Activated T-cell treated with anti-CD3 and anti-CD28 coated beads for 1 hour (primary cell): ENCODE data around the gene AGER.
"Not testable (repeated sequence)": the region's sequence is repeated elsewhere in the genome, so short reads cannot be mapped to it uniquely, and the experiment has no call there.

Experiments used
- DNase-seq: peaks from one replicate; pipeline ENCODE4 v3.0.0-alpha.2; 2020; ENCODE audit warnings: low read depth

The AGER gene

DNA sequence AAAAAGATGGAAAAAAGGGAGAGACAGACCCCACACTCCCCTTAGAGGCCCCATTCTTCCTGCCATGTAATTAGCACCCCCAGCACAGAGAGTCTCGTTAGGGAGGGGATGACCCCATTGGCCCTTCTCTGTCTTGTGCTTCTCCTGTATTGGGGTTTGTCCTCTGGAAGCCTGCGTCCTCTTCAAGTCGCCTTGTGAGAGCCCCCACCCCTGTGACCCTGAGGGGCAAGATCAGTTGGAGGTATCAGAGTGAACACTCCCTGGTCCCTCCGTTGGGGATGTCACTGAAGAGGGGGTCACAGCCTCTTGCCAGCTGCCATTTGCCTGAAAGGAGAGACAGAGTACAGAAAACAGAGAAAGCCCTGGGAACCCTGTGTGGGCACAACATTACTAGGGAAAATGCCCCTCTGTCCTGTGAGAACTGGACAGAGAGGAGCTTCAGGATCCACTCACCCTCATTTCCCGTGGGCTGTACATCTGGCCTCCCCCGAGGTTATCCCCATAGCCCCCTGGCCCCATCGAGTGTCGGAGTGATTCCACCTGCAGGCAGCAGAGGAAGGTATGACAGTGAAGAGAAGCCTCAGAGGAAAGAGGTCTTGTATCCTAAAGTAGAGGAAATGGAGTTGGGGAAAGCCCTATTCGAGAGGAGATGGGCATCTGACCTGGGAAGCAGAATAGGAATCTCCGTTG lies 2.2 kb upstream of the AGER start:
- not testable (repeated sequence) for DNase-seq

DNA sequence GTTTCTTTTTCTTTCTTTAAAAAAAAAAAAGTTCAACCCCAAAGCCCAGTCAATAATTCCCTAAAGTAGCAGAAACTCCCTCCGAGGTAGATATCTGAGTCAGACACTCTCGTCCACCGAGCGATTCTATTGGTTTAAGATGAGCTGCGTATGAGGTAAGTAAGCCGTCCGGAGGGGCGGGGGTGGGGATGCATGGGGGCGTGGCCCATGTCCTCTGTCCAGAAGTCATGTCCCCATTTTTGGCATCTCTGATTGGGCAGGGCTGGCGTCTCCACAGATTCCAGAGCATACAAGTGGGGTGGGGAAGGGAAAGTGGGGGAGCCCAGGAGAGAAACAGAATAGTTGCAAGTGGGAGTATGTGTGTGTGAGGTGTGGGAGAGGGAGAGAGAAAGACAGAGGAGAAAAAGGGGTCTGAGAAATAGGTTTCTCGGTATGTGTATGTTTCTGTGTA lies 1.7 kb upstream of the AGER start:
- not testable (repeated sequence) for DNase-seq

DNA sequence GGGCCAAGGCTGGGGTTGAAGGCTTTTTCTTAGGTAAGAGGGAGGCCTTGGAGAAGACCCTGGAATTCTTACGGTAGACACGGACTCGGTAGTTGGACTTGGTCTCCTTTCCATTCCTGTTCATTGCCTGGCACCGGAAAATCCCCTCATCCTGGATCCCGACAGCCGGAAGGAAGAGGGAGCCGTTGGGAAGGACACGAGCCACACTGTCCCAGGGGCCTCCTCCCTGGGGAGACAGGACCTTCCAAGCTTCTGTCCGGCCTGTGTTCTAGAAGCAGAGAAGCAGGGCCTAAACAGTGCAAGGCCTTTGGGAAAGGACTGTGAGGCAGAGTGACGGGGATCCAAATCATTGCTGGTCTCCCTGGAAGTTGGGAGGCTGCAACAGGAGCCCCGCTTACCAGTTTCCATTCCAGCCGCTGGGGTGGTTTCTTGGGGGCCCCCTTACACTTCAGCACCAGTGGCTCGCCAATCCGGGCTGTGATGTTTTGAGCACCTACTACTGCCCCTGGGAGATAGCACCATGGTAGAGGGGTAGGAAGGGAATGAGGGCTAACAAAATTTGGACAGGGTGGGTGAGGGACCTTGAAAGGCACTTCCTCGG lies 470 bp downstream of the AGER start:
- DNase-seq: no peak

DNA sequence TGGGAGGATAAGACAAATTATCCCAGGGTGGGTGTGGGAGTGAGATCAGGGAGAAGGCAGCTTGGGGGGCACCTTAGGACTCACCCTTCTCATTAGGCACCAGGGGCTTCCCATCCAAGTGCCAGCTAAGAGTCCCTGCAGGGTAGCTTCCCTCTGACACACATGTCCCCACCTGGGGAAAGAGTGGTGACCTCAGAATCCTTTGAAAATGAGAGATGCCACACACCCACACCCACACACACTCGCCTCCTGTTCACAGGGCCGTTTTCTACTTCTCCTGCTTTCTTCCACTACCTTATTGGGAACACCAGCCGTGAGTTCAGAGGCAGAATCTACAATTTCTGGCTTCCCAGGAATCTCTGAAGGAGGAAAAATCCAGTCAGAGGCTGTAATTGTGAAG lies 1.0 kb downstream of the AGER start:
- DNase-seq: no peak

DNA sequence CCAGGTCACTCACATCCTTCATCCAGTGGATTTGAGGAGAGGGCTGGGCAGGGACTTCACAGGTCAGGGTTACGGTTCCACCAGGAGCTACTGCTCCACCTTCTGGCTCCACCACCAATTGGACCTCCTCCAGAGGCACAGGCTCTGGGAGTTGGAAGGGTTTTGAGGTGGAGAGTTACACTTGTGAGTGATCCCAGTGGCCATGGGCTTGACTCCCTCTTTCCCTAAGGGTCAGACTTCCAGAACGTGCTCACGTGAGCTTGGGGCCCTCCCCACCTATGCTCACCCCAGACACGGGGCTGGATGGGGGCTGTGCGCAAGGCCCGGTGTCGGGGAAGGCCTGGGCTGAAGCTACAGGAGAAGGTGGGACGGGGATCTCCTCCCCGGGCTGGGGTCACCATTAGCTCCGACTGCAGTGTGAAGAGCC lies 1.5 kb downstream of the AGER start:
- DNase-seq: no peak

DNA sequence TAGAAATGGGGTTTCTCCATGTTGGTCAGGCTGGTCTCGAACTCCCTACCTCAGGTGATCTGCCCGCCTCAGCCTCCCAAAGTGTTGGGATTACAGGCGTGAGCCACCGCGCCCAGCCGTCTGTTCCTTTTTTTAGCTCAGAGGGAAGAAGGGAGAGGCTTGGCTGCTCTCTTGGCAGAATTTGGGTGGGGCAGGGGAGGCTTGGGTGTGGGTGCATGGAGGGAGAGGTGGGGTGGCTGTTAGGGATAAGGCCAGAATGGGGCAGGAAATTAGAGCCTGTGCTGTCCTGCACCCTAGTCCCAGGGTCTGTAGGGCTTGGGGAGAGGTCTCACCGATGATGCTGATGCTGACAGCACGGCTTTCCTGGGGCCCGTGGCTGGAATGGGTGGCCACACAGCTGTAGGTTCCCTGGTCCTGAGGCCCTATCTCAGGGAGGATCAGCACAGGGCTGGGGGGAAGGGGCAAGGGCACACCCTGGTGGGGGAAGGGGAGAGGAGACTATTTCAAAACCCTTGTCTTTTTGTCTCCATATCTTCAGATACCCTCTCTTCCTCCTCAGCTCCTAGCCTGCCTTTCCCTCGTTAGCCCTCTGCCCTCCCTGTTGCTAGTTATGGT lies 2.0 kb downstream of the AGER start:
- no peak for DNase-seq

DNA sequence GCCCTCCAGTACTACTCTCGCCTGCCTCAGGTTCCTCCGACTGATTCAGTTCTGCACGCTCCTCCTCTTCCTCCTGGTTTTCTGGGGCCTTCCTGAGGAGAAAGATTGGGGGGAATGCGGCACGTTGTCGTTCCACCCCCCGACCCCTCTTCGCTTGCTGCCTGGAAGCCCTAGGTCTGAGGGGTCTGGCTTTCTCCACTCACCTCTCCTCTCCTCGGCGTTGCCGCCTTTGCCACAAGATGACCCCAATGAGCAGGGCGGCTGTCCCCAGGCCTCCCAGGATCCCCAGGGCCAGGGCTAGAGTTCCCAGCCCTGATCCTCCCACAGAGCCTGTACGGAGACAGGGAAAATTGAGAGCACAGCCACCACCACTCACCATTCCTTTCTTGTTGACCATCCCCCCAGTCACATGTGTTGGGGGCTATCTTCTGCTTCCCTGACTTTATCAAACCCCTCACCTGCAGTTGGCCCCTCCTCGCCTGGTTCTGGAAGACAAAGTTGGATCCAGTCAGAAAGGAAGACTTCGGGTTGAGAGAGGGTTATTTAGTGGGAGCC lies 2.8 kb downstream of the AGER start:
- no peak for DNase-seq

DNA sequence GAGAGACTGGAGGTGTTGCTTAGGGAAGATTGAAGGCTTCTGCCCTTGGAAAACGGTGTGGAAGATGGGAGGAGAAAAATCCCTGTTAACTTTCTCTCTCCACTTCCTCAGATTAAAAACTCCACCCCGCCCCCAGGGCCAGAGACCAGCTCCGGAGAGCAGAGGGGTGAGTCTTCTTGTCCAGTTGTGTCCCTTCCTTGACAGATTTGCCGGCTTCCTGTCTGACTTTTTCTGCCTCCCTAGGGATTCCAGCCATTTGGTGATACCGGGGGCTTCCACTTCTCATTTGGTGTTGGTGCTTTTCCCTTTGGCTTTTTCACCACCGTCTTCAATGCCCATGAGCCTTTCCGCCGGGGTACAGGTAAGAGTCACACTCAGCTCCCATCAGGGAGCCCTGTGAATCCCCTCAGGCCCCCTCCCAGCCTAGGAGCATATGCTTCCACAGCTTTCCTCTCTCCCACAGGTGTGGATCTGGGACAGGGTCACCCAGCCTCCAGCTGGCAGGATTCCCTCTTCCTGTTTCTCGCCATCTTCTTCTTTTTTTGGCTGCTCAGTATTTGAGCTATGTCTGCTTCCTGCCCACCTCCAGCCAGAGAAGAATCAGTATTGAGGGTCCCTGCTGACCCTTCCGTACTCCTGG lies 4.2 kb downstream of the AGER start:
- DNase-seq: no peak

DNA sequence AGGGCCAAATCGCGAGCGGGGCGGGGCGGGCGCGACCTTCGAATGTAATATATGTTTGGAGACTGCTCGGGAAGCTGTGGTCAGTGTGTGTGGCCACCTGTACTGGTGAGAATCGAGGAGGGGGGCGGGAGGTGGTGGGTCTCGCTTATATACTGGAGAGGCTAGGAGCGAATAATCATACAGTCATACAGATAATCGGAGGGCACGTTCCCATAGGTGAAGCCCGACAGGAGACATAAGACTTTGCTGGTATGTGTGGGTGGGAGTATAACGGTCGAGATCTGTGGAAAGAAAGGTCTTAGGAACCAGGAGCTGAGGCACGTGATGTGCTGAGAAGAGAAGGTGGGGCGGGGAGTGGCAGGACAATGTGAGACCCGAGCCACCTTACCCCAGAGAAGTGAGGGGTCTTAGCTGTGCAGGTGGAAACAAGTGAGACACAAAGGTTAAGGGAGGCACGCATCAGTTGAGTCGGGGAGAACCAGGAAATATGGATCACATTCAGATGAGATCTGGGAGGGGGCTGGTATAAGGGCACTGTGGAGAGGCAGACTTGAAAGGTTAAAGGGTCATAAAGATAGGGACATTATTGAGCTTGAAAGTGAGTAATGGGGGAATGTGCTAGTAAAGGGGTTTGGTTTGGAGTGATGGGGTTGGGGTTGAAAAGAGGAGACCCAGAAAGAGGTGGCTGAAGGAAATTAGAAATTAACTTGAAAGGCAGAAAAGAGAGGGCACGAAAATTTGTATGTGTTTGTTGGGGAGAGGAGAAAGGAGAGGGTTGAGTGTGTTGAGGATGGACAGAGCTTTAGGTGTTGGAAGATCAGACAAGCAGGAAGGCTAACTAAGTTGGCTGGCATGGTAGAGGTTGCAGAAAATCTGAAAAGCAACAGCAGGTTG lies 5.3 kb downstream of the AGER start:
- DNase-seq: no peak

DNA sequence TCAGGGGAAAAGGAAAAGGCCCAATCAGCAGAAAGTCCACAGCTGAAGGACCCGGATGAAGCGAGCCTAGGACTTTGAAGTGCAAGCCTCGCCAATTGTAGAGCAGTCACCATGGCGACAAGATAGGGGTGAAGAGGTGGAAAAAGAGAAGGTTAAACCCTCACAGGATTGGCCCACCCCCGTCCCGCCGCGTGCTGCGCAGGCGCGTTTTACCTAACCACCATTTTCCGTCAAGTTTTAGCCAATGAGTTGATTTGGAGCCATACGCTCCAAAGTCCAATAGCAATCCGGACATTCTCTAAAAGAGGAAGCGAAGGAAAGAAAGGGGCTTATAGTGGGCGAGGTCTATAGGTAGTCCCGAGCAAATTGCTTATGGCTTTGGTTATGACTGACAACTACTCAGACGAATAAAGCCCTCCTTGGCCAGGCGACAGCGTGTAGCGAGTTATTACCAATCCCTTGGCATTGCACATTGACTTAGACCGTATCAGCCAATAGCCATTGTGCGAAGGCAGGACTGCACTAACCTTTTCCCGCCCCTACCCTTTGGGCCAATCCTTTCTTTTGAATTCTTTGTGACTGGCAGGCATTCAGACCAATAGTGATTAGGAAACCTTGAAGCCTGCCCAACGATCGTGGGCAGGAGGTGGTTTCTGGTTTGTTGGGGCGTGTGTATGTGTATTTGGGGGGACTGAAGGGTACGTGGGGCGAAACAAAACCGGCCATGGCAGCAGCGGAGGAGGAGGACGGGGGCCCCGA lies 6.1 kb downstream of the AGER start, which contains the start of gene RNF5:
Gene RNF5 (plus strand): TSS at position 618 of the 759 bp plus-strand sequence. CDS start 107 bp downstream, at position 725.
- peak; percentile 87 for DNase-seq

DNA sequence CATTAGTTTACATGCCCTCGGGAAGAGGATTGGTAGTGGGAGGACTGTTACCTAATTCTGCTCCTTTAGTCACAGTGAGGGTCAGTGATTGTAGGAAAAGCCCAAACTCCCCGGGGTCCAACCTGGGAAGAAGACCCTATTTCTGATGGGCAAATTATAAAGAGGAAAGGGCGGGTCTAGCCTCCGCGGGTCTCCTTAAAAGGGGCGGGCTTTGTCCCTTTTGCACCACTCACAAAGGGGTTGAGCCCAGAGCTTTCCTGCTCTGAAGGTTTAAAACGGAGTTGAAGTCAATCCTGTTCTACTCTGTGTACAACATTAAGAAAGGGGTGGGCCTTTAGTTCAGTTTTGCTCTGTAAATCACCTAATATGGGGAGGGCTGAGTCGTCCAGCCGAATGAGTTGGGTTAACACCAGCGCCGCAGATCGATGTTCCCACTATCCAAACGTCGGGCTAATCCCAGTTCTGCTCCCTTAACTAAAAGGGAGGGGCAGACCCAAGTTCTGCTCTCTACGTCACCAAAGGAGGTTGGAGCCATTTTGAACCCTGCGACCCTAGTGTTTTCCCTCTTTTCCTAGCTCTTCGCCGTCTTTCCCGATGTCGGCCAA lies 6.8 kb downstream of the AGER start:
- DNase-seq: no peak

DNA sequence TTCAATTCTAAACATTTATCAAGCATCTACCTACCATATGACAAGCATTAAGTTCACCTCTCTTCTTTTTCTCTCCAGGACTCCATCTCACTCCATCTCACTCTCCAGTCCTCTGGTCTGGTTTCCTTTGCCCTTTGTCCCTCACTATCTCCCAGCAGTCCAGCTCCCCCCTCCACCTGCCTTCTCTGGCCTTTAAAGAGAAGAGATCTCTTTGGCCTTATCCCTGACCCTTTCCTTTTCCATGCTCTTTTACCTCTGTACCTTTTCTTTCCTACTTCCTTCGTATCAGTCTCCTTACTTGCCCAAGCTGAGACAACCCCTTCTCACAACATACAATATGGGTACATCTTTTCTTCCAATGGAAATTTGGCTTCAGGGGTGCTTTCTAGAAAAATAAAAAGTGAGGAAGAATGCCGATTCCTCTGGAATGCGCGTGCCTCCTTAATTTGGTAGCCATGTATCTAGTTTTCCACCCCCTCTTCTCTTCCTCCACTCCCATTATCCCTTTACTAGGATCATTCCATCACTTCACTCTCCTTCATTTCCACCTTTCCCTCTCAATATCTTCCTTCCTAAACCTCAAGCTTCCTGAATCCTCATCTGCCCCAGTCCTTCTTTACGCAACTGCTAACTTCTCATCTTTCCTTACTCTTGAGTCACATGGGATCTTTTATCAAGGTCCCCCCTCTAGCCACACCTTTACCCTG lies 7.4 kb downstream of the AGER start:
- no peak for DNase-seq

DNA sequence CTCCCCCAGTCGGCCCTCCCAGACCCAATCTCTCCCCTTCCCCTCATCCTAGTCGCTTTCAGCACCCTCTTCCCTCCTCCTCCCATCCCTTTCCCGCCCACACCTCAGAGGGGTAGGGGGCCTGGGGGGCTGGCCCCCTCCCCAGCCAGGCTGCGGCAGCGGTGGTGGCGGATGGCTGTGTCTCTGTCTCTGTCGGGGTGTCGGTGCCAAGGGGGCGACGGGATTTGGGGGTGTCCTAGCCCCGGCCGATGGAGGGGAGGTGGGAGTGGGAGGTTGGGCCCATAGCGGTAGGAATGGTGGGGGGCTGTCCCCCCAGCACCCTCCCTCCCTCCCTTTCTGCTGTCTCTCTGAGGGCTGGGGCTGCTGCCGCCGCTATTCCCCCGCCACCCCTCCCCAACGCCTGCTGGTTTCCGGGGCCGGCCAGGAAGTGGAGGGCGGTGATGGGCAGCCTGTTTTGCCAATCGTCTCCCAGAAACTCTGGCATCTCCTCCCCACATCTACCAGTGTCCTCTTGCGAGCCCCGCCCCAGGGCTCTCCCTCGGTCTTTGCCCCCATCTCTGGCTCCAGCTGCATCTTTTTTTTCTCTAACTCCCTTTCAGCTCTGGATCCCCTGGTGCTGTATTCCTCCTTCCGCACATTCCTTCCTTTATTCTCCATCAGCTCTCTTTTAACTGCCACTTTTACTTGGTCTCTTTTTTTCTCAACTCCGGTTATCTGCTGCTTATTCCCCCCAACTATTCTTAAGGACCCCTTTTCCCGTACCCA lies 8.2 kb downstream of the AGER start, which contains the start of gene AGPAT1:
Gene AGPAT1 (minus strand): TSS at position 374 of the 765 bp plus-strand sequence. CDS start 4,588 bp downstream, outside the sequence.
- peak; percentile 95 for DNase-seq

DNA sequence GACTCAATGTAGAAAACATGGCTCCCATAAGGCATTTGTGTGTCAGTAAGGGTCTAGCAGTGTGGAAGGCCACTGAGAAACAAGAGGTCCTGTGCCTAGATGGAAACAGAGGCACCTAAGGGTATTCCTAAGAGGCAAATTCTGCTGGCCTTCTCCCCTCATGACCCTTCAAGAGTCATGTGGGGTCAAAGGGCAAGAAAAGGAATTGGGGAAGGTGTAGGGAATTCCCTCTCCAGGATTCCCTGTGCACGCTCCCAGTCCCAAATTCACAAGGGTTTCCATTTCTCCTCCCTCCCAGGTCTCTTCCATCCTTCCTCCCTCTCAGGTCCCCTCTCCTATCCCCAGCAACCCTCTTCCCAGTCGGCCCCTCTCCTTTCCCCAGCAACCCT lies 8.7 kb downstream of the AGER start:
- no peak for DNase-seq

DNA sequence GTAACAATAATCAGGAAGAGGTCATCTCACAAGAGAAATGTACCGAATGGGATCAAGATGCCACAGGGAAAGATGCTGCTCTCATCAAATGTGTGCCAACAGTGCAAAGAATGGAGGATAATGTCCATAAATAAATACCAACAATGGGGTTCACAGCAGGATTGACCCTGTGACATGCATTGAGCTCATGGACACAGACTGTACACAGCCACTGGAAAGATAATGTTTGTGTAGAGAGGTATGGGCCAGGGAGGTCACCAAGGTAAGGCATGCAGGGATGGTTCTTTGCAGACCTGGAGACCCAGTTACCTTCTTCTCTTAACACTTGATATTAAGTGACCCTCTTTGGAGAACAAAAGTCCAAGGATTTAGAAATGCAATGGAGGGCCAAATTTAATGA lies 9.6 kb downstream of the AGER start:
- DNase-seq: no peak

DNA sequence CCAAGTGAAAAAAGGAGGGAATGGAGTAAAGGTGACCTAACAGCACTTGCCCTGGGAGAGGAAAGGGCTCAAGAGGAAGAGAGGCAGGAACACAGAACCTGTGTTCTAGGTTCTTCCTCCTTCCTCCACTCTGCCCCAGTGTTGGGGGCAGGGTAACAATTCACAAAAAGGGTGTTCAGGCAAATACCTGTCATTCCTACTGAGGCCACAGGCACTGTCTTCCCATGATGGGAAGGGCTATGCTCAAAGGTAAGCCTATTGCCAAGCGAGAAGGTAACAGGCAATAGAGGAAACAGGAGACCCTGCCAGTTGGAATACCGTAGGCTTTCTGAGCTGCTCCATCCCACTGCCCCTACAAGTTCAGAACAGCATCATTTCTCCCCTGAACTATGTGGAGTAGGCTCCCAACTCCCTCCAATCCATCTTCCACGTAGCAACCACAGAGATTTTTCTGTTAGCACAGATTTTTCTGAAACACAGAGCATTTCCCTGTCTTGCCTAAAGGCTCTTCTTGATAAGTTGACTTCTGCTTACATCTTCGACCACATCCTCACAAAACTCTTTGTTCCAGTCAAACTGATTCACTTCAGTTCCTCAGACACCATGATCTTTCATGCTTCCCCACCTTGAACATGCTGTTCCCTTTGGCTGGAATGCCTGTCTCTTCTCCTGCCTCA lies 10.9 kb downstream of the AGER start:
- DNase-seq: no peak

DNA sequence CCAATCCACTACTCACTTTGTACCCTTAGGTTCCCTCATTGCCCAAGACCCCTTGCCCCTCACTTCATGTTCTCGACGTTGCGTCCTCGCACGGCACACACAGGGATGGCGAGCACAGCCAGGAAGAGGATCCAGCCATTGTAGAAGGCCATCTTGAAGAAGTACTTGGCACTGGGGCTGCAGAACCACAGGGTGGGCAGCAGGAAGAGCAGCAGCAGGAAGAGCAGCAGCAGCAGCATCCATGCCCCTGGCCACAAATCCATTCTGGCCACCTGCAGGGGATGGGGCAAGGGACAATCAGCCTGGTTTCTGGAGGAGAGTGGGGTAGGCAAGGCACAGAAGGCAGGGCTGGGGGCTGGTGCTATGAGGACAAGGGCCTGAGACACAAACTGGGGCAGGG lies 12.8 kb downstream of the AGER start:
- no peak for DNase-seq

DNA sequence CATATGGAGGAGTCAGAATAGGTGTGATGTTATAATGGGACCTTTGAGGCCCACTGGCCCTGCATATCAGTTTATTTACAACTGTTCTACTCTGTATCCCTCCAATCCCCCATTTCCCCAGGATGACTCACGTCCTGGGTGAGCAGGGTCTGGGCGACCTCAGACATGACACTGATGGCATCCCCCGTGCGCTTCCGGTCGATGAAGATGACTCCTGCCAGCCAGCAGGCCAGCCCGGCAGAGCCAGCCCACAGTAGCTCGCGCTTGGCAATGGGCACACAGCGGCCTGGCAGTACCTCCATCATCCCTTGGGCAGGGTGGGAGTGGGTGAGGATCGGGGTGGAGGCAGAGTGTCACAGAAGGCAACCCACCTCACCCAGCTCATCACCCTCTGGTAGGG lies 13.8 kb downstream of the AGER start:
- DNase-seq: no peak
